ENCODE measurements around the gene HSPB9. TPM values are rescaled to one million over a fixed set of nuclear protein-coding genes. Genes with fewer than 3 reads are reported as not detected.

Gene HSPB9
- total and polyA plus RNA-seq, 2 of the 8 experiments (the other 6 are each of a cell fraction or from before 2014, with no cell fraction given): 0.27 to 0.30 TPM

GRCh38 chr17:42166196-42166763 is 43.7 kb downstream of the HSPB9 start:
- H2BK120ac ChIP-seq (replicated peaks; ENCODE audit: low read depth, low read length): no peak overlapping the region
- H3K27me3 ChIP-seq (replicated peaks in 1 of 4; ENCODE audit: control insufficient read depth in 3 of 4, extremely low read depth in 1 of 4, insufficient read depth in 3 of 4, low read length in 3 of 4): no peaks in the 10 kb centered on the region
- TF ChIP-seq SIRT6 (IDR thresholded peaks at IDR 0.05; ENCODE audit: low read length): no peak
- TF ChIP-seq GTF2F1 (IDR thresholded peaks at IDR 0.05; ENCODE audit: borderline replicate concordance, low read depth, low read length): no peak
- TF ChIP-seq CHD1 (IDR thresholded peaks at IDR 0.05; ENCODE audit: low read depth, low read length): no peak
- no peak for TF ChIP-seq EZH2 (IDR thresholded peaks at IDR 0.05; ENCODE audit: low read depth, low read length, severe bottlenecking)
- TF ChIP-seq NRF1 (IDR thresholded peaks at IDR 0.05; ENCODE audit: low read depth, low read length): no peak
- no peak for TF ChIP-seq HDAC2 (IDR thresholded peaks at IDR 0.05; ENCODE audit: borderline replicate concordance in 1 of 2, low read depth in 2 of 2, low read length in 2 of 2)
- no peak for TF ChIP-seq MAFK (IDR thresholded peaks at IDR 0.05; ENCODE audit: low read depth, low read length)
- no peak for TF ChIP-seq CEBPB (IDR thresholded peaks at IDR 0.05; ENCODE audit: low read depth, low read length)
- TF ChIP-seq BCL11A (IDR thresholded peaks at IDR 0.05; ENCODE audit: low read depth in 2 of 2, low read length in 2 of 2): no peak
- no peak for TF ChIP-seq SRF (IDR thresholded peaks at IDR 0.05; ENCODE audit: low read depth, low read length)
- no peak overlapping the region for H3K4ac ChIP-seq (replicated peaks; ENCODE audit: insufficient read length, low read depth, low read length)
- no peaks in the 10 kb centered on the region; a peak in 2 of 7 replicates for H3K4me1 ChIP-seq (replicated peaks in 1 of 4; ENCODE audit: control insufficient read depth in 3 of 4, insufficient read depth in 4 of 4, low read length in 3 of 4)
- ChIA-PET CTCF (ENCODE audit: partially characterized antibody) (interaction anchor here (1.4 kb wide), 1 partner anchor 206 kb away, joined by 3 read pairs; no protein-coding TSS in a partner anchor), POLR2A (ENCODE audit: partially characterized antibody) (no interaction called here)
- H3K56ac ChIP-seq (replicated peaks; ENCODE audit: insufficient read length, low read depth, low read length): no peak overlapping the region
- H3K23ac ChIP-seq (ENCODE audit: insufficient read length): no peak overlapping the region
- H3K27ac ChIP-seq (ENCODE audit: low read depth, low read length): no peak overlapping the region
- H4K8ac ChIP-seq (ENCODE audit: extremely low read depth, insufficient read depth, low read length): no peak overlapping the region
- H2BK15ac ChIP-seq (ENCODE audit: low read length): no peak overlapping the region
- no peak overlapping the region for H2AK5ac ChIP-seq (ENCODE audit: low read depth, low read length)
- H4K91ac ChIP-seq (replicated peaks; ENCODE audit: insufficient read length, low read length): no peak overlapping the region
- no peak overlapping the region for H2BK12ac ChIP-seq (ENCODE audit: low read depth, low read length)
- H3K36me3 ChIP-seq (ENCODE audit: control insufficient read depth in 2 of 4, insufficient read depth in 4 of 4, low read length in 3 of 4): no peaks in the 10 kb centered on the region
- H3K9me3 ChIP-seq (ENCODE audit: insufficient read depth in 2 of 2, low read depth in 1 of 2, low read length in 1 of 2): no peaks in the 10 kb centered on the region
- H3K79me2 ChIP-seq (ENCODE audit: control insufficient read depth in 1 of 2, insufficient read depth in 2 of 2, low read length in 2 of 2): no peaks in the 10 kb centered on the region
- no peak overlapping the region for H3K4me2 ChIP-seq (ENCODE audit: insufficient read depth in 1 of 2, low read depth in 2 of 2, low read length in 2 of 2)
- no peak overlapping the region for H2BK5ac ChIP-seq (ENCODE audit: low read depth, low read length)
- H4K5ac ChIP-seq (ENCODE audit: insufficient read length, low read depth, low read length): no peak overlapping the region
- H3K9ac ChIP-seq (replicated peaks in 1 of 4; ENCODE audit: extremely low read depth in 1 of 4, low read depth in 3 of 4, low read length in 3 of 4): no peak overlapping the region
- 90% methylated on average over 19 of the region's 19 CpGs; no CpG with 5 or more reads in 1 of the 2 experiments for WGBS, 2 experiments (ENCODE audit: extremely low coverage in 1 of 2, insufficient coverage in 1 of 2, insufficient read length in 1 of 2, insufficient replicate concordance in 2 of 2, low coverage in 1 of 2, low lambda C conversion rate in 2 of 2, missing lambda C conversion rate in 1 of 2)
- no peak overlapping the region for H3K14ac ChIP-seq (ENCODE audit: insufficient read length)
- no peaks in the 10 kb centered on the region for H3K79me1 ChIP-seq (ENCODE audit: low read depth, low read length)
- DNase-seq (ENCODE audit: low read depth in 1 of 2, low spot score in 2 of 2): no peak
- no peak overlapping the region for H2AFZ ChIP-seq (ENCODE audit: low read length)
- H3K18ac ChIP-seq (ENCODE audit: extremely low read depth, low read length): no peak overlapping the region
- no peaks in the 10 kb centered on the region for H4K20me1 ChIP-seq (replicated peaks in 1 of 2; ENCODE audit: control insufficient read depth in 1 of 2, insufficient read depth in 2 of 2, low read length in 2 of 2)
- H2BK20ac ChIP-seq (ENCODE audit: low read length): no peak overlapping the region
- FAIRE-seq: no peak
- no peaks in the 10 kb centered on the region for H3K23me2 ChIP-seq (ENCODE audit: low read depth, low read length)
- no peak overlapping the region for H3K4me3 ChIP-seq (ENCODE audit: extremely low read depth in 1 of 4, insufficient read depth in 2 of 4, low read depth in 3 of 4, low read length in 4 of 4)

Data from H1 (cell line).